HEK293 (cell line): ENCODE results near the gene PSAP.

Source experiments
- CTCF ChIA-PET: fragments of 350-600 bp; formaldehyde crosslinking; extraction: SDS; loops from one replicate; lab custom pipeline; 2021; ENCODE audit warnings: antibody characterized with exemption; lab: Yijun Ruan, JAX
- POLR2A ChIA-PET: fragments of 300-600 bp; formaldehyde crosslinking; extraction: SDS; loops from one replicate; lab custom pipeline; 2020; ENCODE audit warnings: antibody characterized with exemption, inconsistent platforms; lab: Yijun Ruan, JAX
- H3K27ac ChIP-seq: fragments of 200-500 bp; sonication (Bioruptor generic); 2 replicates; pipeline ENCODE4 v1.5.1; 2014; ENCODE audit warnings: low read depth, low read length, control low read depth, inconsistent platforms; ENCODE audit errors: extremely low read depth
- H3K36me3 ChIP-seq, 2 experiments: fragments of 200-500 bp in 1 of 2; sonication (Bioruptor generic) in 1 of 2; 1 replicate in 1 of 2; 2 replicates in 1 of 2; pipeline ENCODE4 v1.5.1; 2014 to 2017; ENCODE audit warnings: inconsistent platforms in 2 of 2, low read length in 2 of 2; ENCODE audit not compliant: control insufficient read depth in 2 of 2, insufficient read depth in 1 of 2
- H3K4me1 ChIP-seq: fragments of 200-500 bp; sonication (Bioruptor generic); 2 replicates; pipeline ENCODE4 v1.5.1; 2014; ENCODE audit warnings: mild to moderate bottlenecking, low read length, inconsistent platforms; ENCODE audit not compliant: control insufficient read depth, insufficient read depth
- H3K4me3 ChIP-seq: 2 replicates; pipeline ENCODE4 v1.5.1; 2011; ENCODE audit warnings: low read depth, mild to moderate bottlenecking, control low read depth, low read length, moderate library complexity
- H3K9me3 ChIP-seq: fragments of 200-500 bp; sonication (Bioruptor generic); 2 replicates; pipeline ENCODE4 v1.5.1; 2014; ENCODE audit warnings: low read depth, low read length, inconsistent platforms; ENCODE audit not compliant: control insufficient read depth, insufficient read depth
- HOXD13 ChIP-seq: sonication (generic); formaldehyde crosslinking; IDR thresholded peaks from 2 replicates; pipeline ENCODE4 v1.8.0; 2022; ENCODE audit warnings: missing genetic modification reagents, borderline replicate concordance
- MEIS1 ChIP-seq: sonication (generic); formaldehyde crosslinking; IDR thresholded peaks from 2 replicates; pipeline ENCODE4 v1.8.1; 2022; ENCODE audit warnings: missing genetic modification reagents, mild to moderate bottlenecking, borderline replicate concordance
- PBX3 ChIP-seq: sonication (generic); formaldehyde crosslinking; IDR thresholded peaks from 2 replicates; pipeline ENCODE4 v1.8.1; 2022; ENCODE audit warnings: mild to moderate bottlenecking, moderate library complexity, missing genetic modification reagents
- PRDM1 ChIP-seq: fragments of 450-650 bp; formaldehyde crosslinking; IDR thresholded peaks from 2 replicates; pipeline ENCODE4; 2016; ENCODE audit warnings: missing biosample characterization, missing genetic modification characterization
- PRDM10 ChIP-seq: fragments of 450-650 bp; formaldehyde crosslinking; IDR thresholded peaks from 2 replicates; pipeline ENCODE4 v1.5.1; 2016; ENCODE audit warnings: missing biosample characterization, missing genetic modification characterization
- PRDM4 ChIP-seq: fragments of 450-650 bp; formaldehyde crosslinking; IDR thresholded peaks from 2 replicates; pipeline ENCODE4 v1.5.1; 2017; ENCODE audit warnings: missing biosample characterization, missing genetic modification characterization
- YY2 ChIP-seq: fragments of 450-650 bp; formaldehyde crosslinking; IDR thresholded peaks from 2 replicates; pipeline ENCODE4 v1.5.1; 2016; ENCODE audit warnings: missing biosample characterization, missing genetic modification characterization
- ZBTB1 ChIP-seq: fragments of 450-650 bp; formaldehyde crosslinking; IDR thresholded peaks from 2 replicates; pipeline ENCODE4 v1.5.1; 2016; ENCODE audit warnings: missing biosample characterization, missing genetic modification characterization
- ZBTB20 ChIP-seq: fragments of 450-650 bp; formaldehyde crosslinking; IDR thresholded peaks from 2 replicates; pipeline ENCODE4 v1.5.1; 2016; ENCODE audit warnings: missing biosample characterization, missing genetic modification characterization
- ZBTB8A ChIP-seq: fragments of 450-650 bp; formaldehyde crosslinking; IDR thresholded peaks from 2 replicates; pipeline ENCODE4 v1.5.1; 2016; ENCODE audit warnings: missing biosample characterization, missing genetic modification characterization
- ZEB2 ChIP-seq: fragments of 450-650 bp; formaldehyde crosslinking; IDR thresholded peaks from 2 replicates; pipeline ENCODE4 v1.5.1; 2016; ENCODE audit warnings: missing biosample characterization, missing genetic modification characterization
- ZNF10 ChIP-seq: fragments of 450-650 bp; formaldehyde crosslinking; IDR thresholded peaks from 2 replicates; pipeline ENCODE4 v1.5.1; 2017; ENCODE audit warnings: missing biosample characterization, missing genetic modification characterization
- ZNF350 ChIP-seq: fragments of 450-650 bp; formaldehyde crosslinking; IDR thresholded peaks from 2 replicates; pipeline ENCODE4 v1.5.0; 2017; ENCODE audit warnings: missing biosample characterization, mild to moderate bottlenecking, missing genetic modification characterization
- ZNF416 ChIP-seq: fragments of 450-650 bp; formaldehyde crosslinking; IDR thresholded peaks from 2 replicates; pipeline ENCODE4 v1.5.1; 2016; ENCODE audit warnings: missing biosample characterization, missing genetic modification characterization
- ZNF544 ChIP-seq: fragments of 450-650 bp; formaldehyde crosslinking; IDR thresholded peaks from 2 replicates; pipeline ENCODE4 v1.5.0; 2017; ENCODE audit warnings: missing biosample characterization, missing genetic modification characterization
- ZNF549 ChIP-seq: fragments of 450-650 bp; IDR thresholded peaks from 2 replicates; pipeline ENCODE4 v1.5.1; 2018; ENCODE audit warnings: missing biosample characterization, missing genetic modification characterization, mild to moderate bottlenecking, inconsistent platforms, moderate library complexity
- ZNF626 ChIP-seq: fragments of 450-650 bp; sonication (Bioruptor Pico); formaldehyde crosslinking; IDR thresholded peaks from 2 replicates; pipeline ENCODE4 v1.5.1; 2018; ENCODE audit warnings: missing biosample characterization, missing genetic modification characterization, inconsistent platforms
- ZNF629 ChIP-seq: fragments of 450-650 bp; formaldehyde crosslinking; IDR thresholded peaks from 2 replicates; pipeline ENCODE4 v1.5.1; 2017; ENCODE audit warnings: missing biosample characterization, missing genetic modification characterization
- ZNF658 ChIP-seq: fragments of 450-650 bp; formaldehyde crosslinking; IDR thresholded peaks from 2 replicates; pipeline ENCODE4; 2016; ENCODE audit warnings: missing biosample characterization, missing genetic modification characterization
- ZNF707 ChIP-seq: fragments of 450-650 bp; formaldehyde crosslinking; IDR thresholded peaks from 2 replicates; pipeline ENCODE4 v1.5.1; 2016; ENCODE audit warnings: missing biosample characterization, missing genetic modification characterization
- ZNF791 ChIP-seq: fragments of 450-650 bp; formaldehyde crosslinking; IDR thresholded peaks from 2 replicates; pipeline ENCODE4 v1.5.1; 2016; ENCODE audit warnings: missing biosample characterization, missing genetic modification characterization
- ZSCAN30 ChIP-seq: fragments of 450-650 bp; IDR thresholded peaks from 2 replicates; pipeline ENCODE4 v1.5.1; 2018; ENCODE audit warnings: missing biosample characterization, mild to moderate bottlenecking, missing genetic modification characterization, moderate library complexity

PSAP gene

DNA sequence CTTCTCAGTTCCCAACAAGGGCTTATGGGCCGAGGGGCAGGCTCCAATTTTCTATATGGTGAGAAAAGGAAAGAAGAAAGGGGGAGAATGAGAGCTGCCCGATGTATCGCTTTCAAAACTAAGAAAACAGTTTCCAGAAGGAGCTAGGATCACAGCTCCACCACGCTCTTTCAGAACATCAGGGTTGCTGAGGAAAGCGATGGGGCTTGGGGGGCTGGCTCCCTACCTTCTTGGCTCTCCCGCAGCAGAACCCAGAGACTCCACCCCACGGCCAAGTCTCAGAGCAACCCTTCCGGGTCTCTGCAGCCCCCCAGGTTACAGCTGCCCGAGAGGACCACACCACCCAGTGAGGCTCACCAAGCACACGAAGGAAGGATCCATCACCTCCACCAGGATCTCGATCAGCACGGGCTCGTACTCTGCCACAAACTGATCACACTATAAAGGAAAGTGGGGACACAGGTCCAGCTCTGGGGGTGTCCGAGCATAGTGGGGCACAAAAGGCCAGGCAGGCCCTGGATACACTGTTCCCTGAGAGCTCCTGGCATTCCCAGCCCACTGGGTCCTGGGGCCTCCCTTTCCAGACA lies 32.3 kb downstream of the PSAP start:
- Histone ChIP-seq H3K9me3 (no peaks in the 10 kb centered on the region), H3K4me1 (no peaks in the 10 kb centered on the region), H3K36me3 (peaks cover 8 to 91% of the 10 kb centered on the region in 2 experiments), H3K27ac (no peak overlapping the region), H3K4me3 (no peak overlapping the region)
- TF ChIP-seq PRDM1 (tag by site-specific recombination) (no peak), ZBTB20 (no peak), ZBTB8A (tag by site-specific recombination) (no peak), PBX3 (CRISPR knock-in tag) (no peak), HOXD13 (CRISPR knock-in tag) (no peak), ZNF416 (tag by site-specific recombination) (no peak), ZNF544 (tag by site-specific recombination) (no peak), YY2 (tag by site-specific recombination) (no peak), ZBTB1 (tag by site-specific recombination) (no peak), ZNF791 (tag by site-specific recombination) (no peak), PRDM4 (tag by site-specific recombination) (no peak), ZNF10 (tag by site-specific recombination) (no peak), ZNF350 (tag by site-specific recombination) (no peak), ZNF707 (no peak), ZNF629 (no peak), MEIS1 (CRISPR knock-in tag) (no peak), ZEB2 (no peak), ZNF549 (tag by site-specific recombination) (no peak), ZSCAN30 (no peak)
- CTCF ChIA-PET: interaction anchor here (1.9 kb wide), 1 partner anchor 78 kb away, joined by 9 read pairs; no protein-coding TSS in a partner anchor
- POLR2A ChIA-PET: interaction anchor here (1.1 kb wide), 1 partner anchor 32 kb away, joined by 3 read pairs; the partner anchor contains the start of gene PSAP

DNA sequence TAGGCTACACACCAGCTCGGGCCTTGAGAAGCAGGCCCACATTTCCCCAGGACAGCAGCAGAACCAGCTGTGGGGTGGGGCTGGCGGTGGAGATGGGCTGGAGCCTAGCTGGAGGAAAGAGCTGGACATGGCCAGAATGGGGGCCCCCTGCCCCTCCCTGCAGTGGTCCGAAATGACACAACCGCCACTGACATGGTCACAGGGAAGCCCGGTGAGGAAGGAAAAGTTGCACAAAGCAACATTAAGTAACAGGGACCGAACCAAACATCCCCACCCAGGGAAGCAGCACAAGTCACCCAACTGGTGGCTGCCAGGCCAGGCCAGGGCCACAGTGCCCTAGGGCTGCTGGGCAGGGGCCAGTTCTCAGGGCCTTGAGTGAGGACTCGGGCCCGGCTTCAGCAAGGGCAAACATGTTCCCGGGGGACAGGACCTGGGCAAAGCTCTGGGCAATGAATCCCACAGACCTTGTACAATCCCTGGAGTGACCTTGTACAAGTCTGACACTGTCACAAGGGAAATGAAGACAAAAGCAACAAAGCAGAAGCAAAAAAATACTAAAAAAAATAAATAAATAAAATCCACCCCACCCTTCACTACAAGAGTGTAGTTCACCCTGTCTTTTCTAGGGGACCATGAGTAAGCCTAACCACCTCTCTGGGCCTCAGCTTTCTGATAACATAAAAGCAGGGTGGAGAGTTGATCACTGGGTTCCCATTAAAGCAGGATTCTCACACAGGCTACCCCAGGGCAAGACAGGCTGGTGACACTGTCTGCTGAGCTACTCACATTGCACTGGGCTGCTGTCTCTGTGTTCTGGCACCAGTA lies 33.0 kb downstream of the PSAP start:
- Histone ChIP-seq H3K9me3 (no peaks in the 10 kb centered on the region), H3K4me3 (no peak overlapping the region), H3K36me3 (peaks cover 5 to 83% of the 10 kb centered on the region in 2 experiments), H3K4me1 (no peaks in the 10 kb centered on the region), H3K27ac (no peak overlapping the region)
- TF ChIP-seq ZNF626 (tag by site-specific recombination) (no peak), PRDM10 (tag by site-specific recombination) (peak; percentile 62), ZNF658 (no peak)
- CTCF ChIA-PET: interaction anchor here (0.7 to 1.9 kb wide), 3 partner anchors 78 to 514 kb away, joined by 3 to 9 read pairs (median 4); no protein-coding TSS in a partner anchor
- POLR2A ChIA-PET: interaction anchor here (1.1 to 1.2 kb wide), 2 partner anchors 33 kb away, joined by 3 read pairs; partner anchors contain the start of gene PSAP
